ENCODE measurements around the gene GPR52.

GPR52 gene

DNA sequence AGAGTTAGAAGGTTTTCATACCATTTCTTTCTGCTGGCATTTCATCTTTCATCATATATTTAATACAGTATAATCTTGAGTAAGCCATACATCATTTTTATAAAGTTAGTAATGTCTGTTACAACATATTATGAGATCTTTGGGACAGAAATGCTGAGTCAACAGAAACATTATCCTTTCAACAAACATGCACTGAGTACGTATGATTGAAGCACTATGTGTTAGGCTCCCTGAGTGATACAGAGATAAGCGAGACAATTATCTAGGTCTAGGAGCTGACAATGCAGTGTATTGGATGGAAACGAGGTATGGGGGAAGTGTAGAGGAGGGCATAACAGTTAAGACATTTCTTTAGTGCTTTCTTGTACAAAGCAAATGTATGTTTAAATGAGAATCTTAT, 19.7 kb upstream of the GPR52 start:
- no peak overlapping the region for H3K4me3 ChIP-seq (ENCODE audit: low read depth, low read length)
- no peak for TF ChIP-seq CTCF (IDR thresholded peaks at IDR 0.05; ENCODE audit: borderline replicate concordance, insufficient read depth, low read depth, low read length)

- TF ChIP-seq CTCF (IDR thresholded peaks at IDR 0.05; ENCODE audit: borderline replicate concordance, insufficient read depth, low read depth, low read length): no peak
- no peak overlapping the region for H3K4me3 ChIP-seq (ENCODE audit: low read depth, low read length)
Measured at GRCh38 chr1:174428739-174429138, 19.0 kb upstream of the GPR52 start.

DNA sequence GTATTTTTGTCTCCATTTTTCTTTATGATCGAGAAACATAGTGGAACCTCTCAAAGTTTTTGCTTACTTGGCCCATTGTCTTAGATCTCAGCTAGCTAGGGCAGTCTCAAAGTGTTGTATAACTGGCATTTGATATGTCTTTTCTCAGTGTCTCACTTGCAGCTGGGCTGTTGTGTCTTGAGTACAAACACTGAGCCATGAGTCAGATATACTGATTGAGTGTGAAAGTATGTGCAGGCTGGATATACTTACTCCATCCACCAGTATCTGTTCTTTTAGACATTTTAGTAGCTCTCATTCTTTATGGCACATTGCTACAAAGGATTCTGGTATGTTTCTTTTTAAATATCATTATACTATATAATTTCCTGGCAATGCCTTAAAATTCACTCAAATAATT, 14.3 kb upstream of the GPR52 start:
- no peak overlapping the region for H3K4me3 ChIP-seq (ENCODE audit: low read depth, low read length)
- no peak for TF ChIP-seq CTCF (IDR thresholded peaks at IDR 0.05; ENCODE audit: borderline replicate concordance, insufficient read depth, low read depth, low read length)

DNA sequence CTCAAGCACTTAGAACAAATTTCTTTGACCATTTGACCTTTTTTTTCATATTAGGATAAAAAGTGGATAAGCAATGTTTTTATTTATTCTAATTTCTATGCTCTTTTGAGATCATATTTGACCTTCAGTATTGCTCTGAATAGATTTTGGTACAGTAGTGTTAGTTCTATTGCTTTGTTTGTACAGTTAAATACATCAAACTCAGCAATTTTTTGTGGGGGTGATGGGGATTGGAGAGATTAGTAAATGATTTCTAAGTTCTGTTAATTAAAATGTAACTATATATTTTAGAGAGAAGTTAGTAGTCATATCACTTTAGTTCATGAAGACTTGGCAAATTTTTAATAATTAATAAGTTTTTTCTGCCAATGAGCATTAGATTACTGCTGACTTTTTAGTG, 2.4 kb upstream of the GPR52 start:
- H3K4me3 ChIP-seq (ENCODE audit: low read depth, low read length): no peak overlapping the region
- no peak for TF ChIP-seq CTCF (IDR thresholded peaks at IDR 0.05; ENCODE audit: borderline replicate concordance, insufficient read depth, low read depth, low read length)

DNA sequence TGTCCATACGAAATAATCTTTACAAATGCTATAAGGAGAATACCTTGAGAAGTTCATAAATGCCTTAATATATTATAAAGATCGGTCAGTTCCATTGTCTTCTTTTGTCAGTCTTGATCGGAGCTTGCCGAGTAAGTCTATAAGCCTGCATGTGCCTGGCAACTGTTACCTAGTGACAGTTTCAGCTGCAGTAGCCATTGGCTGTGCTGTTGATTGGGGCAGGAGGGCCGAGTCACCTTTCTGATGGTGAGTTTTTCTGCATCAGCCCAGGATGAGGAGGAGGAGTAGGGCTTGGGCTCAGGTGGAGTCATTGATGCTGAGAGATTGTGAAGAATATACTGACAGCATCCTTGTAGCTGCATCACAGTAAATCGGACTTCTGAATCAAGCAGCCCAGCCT, 1.9 kb upstream of the GPR52 start:
- H3K4me3 ChIP-seq (ENCODE audit: low read depth, low read length): no peak overlapping the region
- TF ChIP-seq CTCF (IDR thresholded peaks at IDR 0.05; ENCODE audit: borderline replicate concordance, insufficient read depth, low read depth, low read length): no peak

GRCh38 chr1:174448531-174448883, 743 bp downstream of the GPR52 start:
- no peak overlapping the region for H3K4me3 ChIP-seq (ENCODE audit: low read depth, low read length)
- no peak for TF ChIP-seq CTCF (IDR thresholded peaks at IDR 0.05; ENCODE audit: borderline replicate concordance, insufficient read depth, low read depth, low read length)

DNA sequence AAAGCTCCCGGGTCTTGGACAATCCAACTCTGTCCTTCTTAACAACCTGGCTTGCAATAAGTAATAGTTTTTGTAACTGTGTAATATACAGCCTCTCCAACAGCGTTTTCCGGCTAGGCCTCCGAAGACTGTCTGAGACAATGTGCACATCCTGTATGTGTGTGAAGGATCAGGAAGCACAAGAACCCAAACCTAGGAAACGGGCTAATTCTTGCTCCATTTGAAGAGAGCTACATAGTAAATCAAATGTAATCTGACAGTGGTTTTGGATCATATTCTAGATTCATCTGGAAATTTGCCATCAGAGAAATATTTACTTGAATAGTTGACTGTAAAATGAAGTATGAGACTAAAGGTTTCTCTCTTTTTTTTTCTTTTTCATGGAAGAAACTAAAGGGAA, 1.2 kb downstream of the GPR52 start:
- H3K4me3 ChIP-seq (ENCODE audit: low read depth, low read length): no peak overlapping the region

More for the DNA sequence above, 1.2 kb downstream of the GPR52 start:
- no peak for TF ChIP-seq CTCF (IDR thresholded peaks at IDR 0.05; ENCODE audit: borderline replicate concordance, insufficient read depth, low read depth, low read length)
